B cell (primary cell): ENCODE data around the gene DOK7. TPM values are rescaled to one million over a fixed set of nuclear protein-coding genes. Genes with fewer than 3 reads are reported as not detected.

Experiments used
- ATAC-seq: fragments of 200-7000 bp; cut with Tn5 transposase; one replicate; pipeline ENCODE4 v1.10.0; 2021; ENCODE audit warnings: low read depth, mild to moderate bottlenecking, moderate number of reproducible peaks, moderate library complexity
- CTCF ChIA-PET: fragments of 350-600 bp; sonication (Branson Sonifier 250); formaldehyde crosslinking; loops from one replicate; lab custom pipeline; 2021; ENCODE audit warnings: antibody characterized with exemption, inconsistent platforms; lab: Charles Lee
- POLR2A ChIA-PET: fragments of 350-600 bp; sonication (Branson Sonifier 250); formaldehyde crosslinking; loops from one replicate; lab custom pipeline; 2021; ENCODE audit warnings: antibody characterized with exemption; lab: Charles Lee
- DNase-seq: peaks from one replicate; pipeline ENCODE4 v3.0.0; 2013
- H2AFZ ChIP-seq: 2 replicates; pipeline ENCODE4 v1.6.1; 2012; ENCODE audit warnings: mild to moderate bottlenecking, low read depth, low read length; ENCODE audit not compliant: insufficient read depth, poor library complexity, severe bottlenecking
- H3K27ac ChIP-seq, 2 donors: 1 replicate in 1 of 2; 2 replicates in 1 of 2; pipeline ENCODE4 v1.5.1; 2012 to 2013; ENCODE audit warnings: low read length in 2 of 2, mild to moderate bottlenecking in 2 of 2, moderate library complexity in 1 of 2
- H3K27me3 ChIP-seq, 4 experiments: fragments of 200-600 bp in 1 of 4; sonication (generic) in 1 of 4; replicated peaks in 1 of 4; 1 replicate in 2 of 4; 2 replicates in 2 of 4; pipeline versions ENCODE4 v1.6.1 to v1.7.0; 2013 to 2016; ENCODE audit warnings: low read length in 3 of 4, mild to moderate bottlenecking in 2 of 4, mixed read lengths in 1 of 4, moderate library complexity in 1 of 4; ENCODE audit not compliant: insufficient read depth in 4 of 4, control insufficient read depth in 3 of 4; ENCODE audit errors: control extremely low read depth in 1 of 4
- H3K36me3 ChIP-seq, 2 experiments: replicated peaks in 1 of 2; 1 replicate in 1 of 2; 2 replicates in 1 of 2; pipeline versions ENCODE4 v1.6.1 to v1.7.1; 2013; ENCODE audit warnings: low read length in 1 of 2; ENCODE audit not compliant: insufficient read depth in 2 of 2, control insufficient read depth in 1 of 2; ENCODE audit errors: control extremely low read depth in 1 of 2, extremely low read depth in 1 of 2
- H3K4me1 ChIP-seq, 2 donors: fragments of 200-600 bp in 1 of 2; sonication (generic) in 1 of 2; 1 replicate in 1 of 2; 2 replicates in 1 of 2; pipeline versions ENCODE4 v1.5.1 to v1.6.1; 2013 to 2017; ENCODE audit warnings: low read length in 2 of 2; ENCODE audit not compliant: control insufficient read depth in 2 of 2, insufficient read depth in 2 of 2
- H3K4me2 ChIP-seq: replicated peaks from 2 replicates; pipeline ENCODE3; 2012; ENCODE audit warnings: mild to moderate bottlenecking, low read depth, low read length; ENCODE audit not compliant: poor library complexity, severe bottlenecking
- H3K4me3 ChIP-seq, 5 experiments: fragments of 200-600 bp in 1 of 5; sonication (generic) in 1 of 5; 1 replicate in 3 of 5; 2 replicates in 2 of 5; pipeline versions ENCODE4 v1.5.1 to v1.7.0; 2011 to 2016; ENCODE audit warnings: low read length in 4 of 5, mild to moderate bottlenecking in 4 of 5, low read depth in 2 of 5, control low read depth in 1 of 5, moderate library complexity in 1 of 5; ENCODE audit not compliant: insufficient read depth in 1 of 5; ENCODE audit errors: control extremely low read depth in 1 of 5, extremely low read depth in 1 of 5
- H3K79me2 ChIP-seq: fragments of 200-600 bp; sonication (generic); one replicate; pipeline ENCODE4 v1.6.0; 2016; ENCODE audit warnings: low read length; ENCODE audit not compliant: control insufficient read depth, insufficient read depth
- H3K9ac ChIP-seq: fragments of 200-600 bp; sonication (generic); 2 replicates; pipeline ENCODE4 v1.6.1; 2017; ENCODE audit warnings: mild to moderate bottlenecking, low read length, moderate library complexity
- H3K9me3 ChIP-seq, 3 donors: one replicate each; pipeline versions ENCODE4 v1.6.1 to v1.7.1; 2013; ENCODE audit warnings: low read length in 2 of 3; ENCODE audit not compliant: control insufficient read depth in 2 of 3, insufficient read depth in 1 of 3; ENCODE audit errors: control extremely low read depth in 1 of 3
- H4K20me1 ChIP-seq: 2 replicates; pipeline ENCODE4 v1.6.0; 2012; ENCODE audit warnings: mild to moderate bottlenecking, low read length; ENCODE audit not compliant: insufficient read depth, control insufficient read depth, poor library complexity, severe bottlenecking
- H3K27ac Mint-ChIP-seq: one replicate; pipeline ENCODE4 v1.8.0; 2021; ENCODE audit warnings: mixed read lengths
- H3K27me3 Mint-ChIP-seq: one replicate; pipeline ENCODE4 v1.8.0; 2021; ENCODE audit warnings: mixed read lengths
- H3K4me1 Mint-ChIP-seq: one replicate; pipeline ENCODE4 v1.8.0; 2021; ENCODE audit warnings: mixed read lengths
- H3K4me3 Mint-ChIP-seq: one replicate; pipeline ENCODE4 v1.8.0; 2021; ENCODE audit warnings: mixed read lengths
- H3K9me3 Mint-ChIP-seq: one replicate; pipeline ENCODE4 v1.8.0; 2022; ENCODE audit warnings: mixed read lengths; ENCODE audit not compliant: insufficient read depth
- CTCF ChIP-seq: fragments of 200-600 bp; IDR thresholded peaks from one replicate; pipeline ENCODE4 v1.8.0; 2022; ENCODE audit warnings: antibody characterized with exemption, mild to moderate bottlenecking
- EZH2 ChIP-seq: IDR thresholded peaks from 2 replicates; pipeline ENCODE4 v1.6.1; 2012; ENCODE audit warnings: borderline replicate concordance, low read depth, mild to moderate bottlenecking, moderate library complexity, low read length; ENCODE audit not compliant: insufficient read depth, poor library complexity, severe bottlenecking
- WGBS: methylation state at CpG from one replicate; pipeline ENCODE4 v1.1.5; 2013; ENCODE audit warnings: missing lambda C conversion rate; ENCODE audit not compliant: insufficient coverage; 5-methylcytosine and 5-hydroxymethylcytosine counted together
- intact Hi-C: fragments of 100-400 bp; cut with micrococcal nuclease; formaldehyde crosslinking; loops from one replicate; pipeline ENCODE4 v1.10.0; 2022
- polyA plus RNA-seq: library from polyadenylated mRNA; depleted of rRNA; stranded (reverse); fragments of >200 nt; gene quantifications from 2 replicates; pipeline ENCODE4 v1.2.3, GENCODE V29; 2012
- total RNA-seq, 2 donors: library from RNA; stranded (reverse); fragments of 120-200 nt in 1 of 2; gene quantifications; 1 replicate in 1 of 2; 2 replicates in 1 of 2; pipeline versions ENCODE4 v1.2.3 to v1.2.4, GENCODE V29; 2013 to 2022

Gene DOK7
- total and polyA plus RNA-seq, 2 donors (not counting 1 experiment from before 2014, with no cell fraction given) = 24.1 to 24.8 TPM

- Histone ChIP-seq H4K20me1 (no peaks in the 10 kb centered on the region), H3K36me3 (no peaks in the 10 kb centered on the region), H3K4me1 (peaks cover 47 to 80% of the 10 kb centered on the region in 2 donors), H3K27me3 (peaks cover 0 to 4% (median 0%) of the 10 kb centered on the region in 4 experiments), H3K79me2 (no peaks in the 10 kb centered on the region), H3K4me3 (peak overlapping the region in 3 of 5 experiments; percentile 49 to 71 (median 63)), H3K4me2 (peak overlapping the region; percentile 94), H3K9me3 (no peaks in the 10 kb centered on the region), H3K27ac (peak overlapping the region in 1 of 2 donors; percentile 87), H2AFZ (no peak overlapping the region), H3K9ac (no peak overlapping the region)
- peaks cover 67% of the 10 kb centered on the region for H3K4me1 Mint-ChIP-seq
- CTCF ChIA-PET = interaction anchor here (3.5 kb wide), 1 partner anchor 137 kb away, joined by 16 read pairs; no protein-coding TSS in a partner anchor
- no peaks in the 10 kb centered on the region for H3K27me3 Mint-ChIP-seq
- H3K4me3 Mint-ChIP-seq = peak overlapping the region; percentile 87
- peak overlapping the region; percentile 84 for H3K27ac Mint-ChIP-seq
- peak; percentile 46 for DNase-seq
- no peaks in the 10 kb centered on the region for H3K9me3 Mint-ChIP-seq
- intact Hi-C loops = loop anchor here (5.0 to 10.0 kb wide), 3 partner anchors 96 to 439 kb away; no protein-coding TSS in a partner anchor
- no peak for TF ChIP-seq EZH2
- TF ChIP-seq CTCF = no peak
- POLR2A ChIA-PET = interaction anchor here (0.7 kb wide), 1 partner anchor 11 kb away, joined by 3 read pairs; no protein-coding TSS in a partner anchor
- WGBS = 59% methylated on average over 23 of the region's 23 CpGs
- ATAC-seq = no peak
These were observed 20.4 kb downstream of the DOK7 start for GRCh38 chr4:3483471-3483921.
